GM11168 (cell line): ENCODE data around the gene TLX1.

Experiments
- in situ Hi-C: fragments of 300-500 bp; cut with MboI; formaldehyde crosslinking; loops from one replicate; pipeline ENCODE4 v1.12.0; 2022; ENCODE audit warnings: low sequenced_read_pairs; ENCODE audit not compliant: unreplicated experiment

Gene TLX1

GRCh38 chr10:101183458-101184183, 52.5 kb downstream of the TLX1 start:
- in situ Hi-C loops, result no loop called here
